Smooth muscle cell of the pulmonary artery (primary cell): Measurements from ENCODE around the gene ULBP2. TPM values are rescaled to one million over a fixed set of nuclear protein-coding genes. Genes with fewer than 3 reads are reported as not detected.

Experiments
- total RNA-seq: library from RNA; depleted of rRNA; stranded (reverse); fragments of >200 nt; gene quantifications from 2 replicates; pipeline ENCODE4 v1.2.3, GENCODE V29; 2014

ULBP2 gene
- 4.9 and 14.9 TPM in 2 replicates for total RNA-seq

GRCh38 chr6:149941583-149942460, at the start of gene ULBP2:
Gene ULBP2, plus strand, starts transcription at chr6:149942014. Its CDS starts 59 bp downstream, at chr6:149942073.

GRCh38 chr6:149897855-149898744, 43.7 kb upstream of the ULBP2 start, which contains the start of gene RAET1E:
Gene RAET1E, minus strand, starts transcription at chr6:149898113. Its CDS starts 7,212 bp downstream, at chr6:149890901.

GRCh38 chr6:149922642-149923326, 19.0 kb upstream of the ULBP2 start, which contains the start of gene RAET1G:
Gene RAET1G, minus strand, starts transcription at chr6:149923121. Its CDS starts 111 bp downstream, at chr6:149923010.

GRCh38 chr6:149963462-149964307, 21.9 kb downstream of the ULBP2 start, which contains the start of gene ULBP1:
Gene ULBP1, plus strand, starts transcription at chr6:149963943. Its CDS starts 107 bp downstream, at chr6:149964050.

Other genes with a start within 250 kb of the ULBP2 start
- gene LATS1, start 223.9 kb upstream of the ULBP2 start, total RNA-seq = 12.7 and 14.1 TPM in 2 replicates
- gene NUP43, start 195.5 kb upstream of the ULBP2 start, total RNA-seq = 16.0 and 17.6 TPM in 2 replicates
- gene PCMT1, start 192.3 kb upstream of the ULBP2 start, total RNA-seq = 80.2 and 104 TPM in 2 replicates
- gene LRP11, start 77.7 kb upstream of the ULBP2 start, total RNA-seq = 66.3 and 90.1 TPM in 2 replicates
- 0.17 and 0.26 TPM in 2 replicates for gene RAET1E, start 43.9 kb upstream of the ULBP2 start, total RNA-seq
- 1.6 and 1.7 TPM in 2 replicates for gene RAET1G, start 18.9 kb upstream of the ULBP2 start, total RNA-seq
- 0.07 and 0.17 TPM in 2 replicates for gene ULBP1, start 21.9 kb downstream of the ULBP2 start, total RNA-seq
- gene RAET1L, start 83.5 kb downstream of the ULBP2 start, total RNA-seq = not detected in 2 replicates
- gene ULBP3, start 127.1 kb downstream of the ULBP2 start, total RNA-seq = 5.1 and 12.5 TPM in 2 replicates
- gene PPP1R14C, start 201.0 kb downstream of the ULBP2 start, total RNA-seq = 2.1 and 7.4 TPM in 2 replicates